Measurements from ENCODE around the gene PATZ1.
"Not testable (repeated sequence)": the region's sequence is repeated elsewhere in the genome, so short reads cannot be mapped to it uniquely, and the experiment has no call there.

The PATZ1 gene, protein sequence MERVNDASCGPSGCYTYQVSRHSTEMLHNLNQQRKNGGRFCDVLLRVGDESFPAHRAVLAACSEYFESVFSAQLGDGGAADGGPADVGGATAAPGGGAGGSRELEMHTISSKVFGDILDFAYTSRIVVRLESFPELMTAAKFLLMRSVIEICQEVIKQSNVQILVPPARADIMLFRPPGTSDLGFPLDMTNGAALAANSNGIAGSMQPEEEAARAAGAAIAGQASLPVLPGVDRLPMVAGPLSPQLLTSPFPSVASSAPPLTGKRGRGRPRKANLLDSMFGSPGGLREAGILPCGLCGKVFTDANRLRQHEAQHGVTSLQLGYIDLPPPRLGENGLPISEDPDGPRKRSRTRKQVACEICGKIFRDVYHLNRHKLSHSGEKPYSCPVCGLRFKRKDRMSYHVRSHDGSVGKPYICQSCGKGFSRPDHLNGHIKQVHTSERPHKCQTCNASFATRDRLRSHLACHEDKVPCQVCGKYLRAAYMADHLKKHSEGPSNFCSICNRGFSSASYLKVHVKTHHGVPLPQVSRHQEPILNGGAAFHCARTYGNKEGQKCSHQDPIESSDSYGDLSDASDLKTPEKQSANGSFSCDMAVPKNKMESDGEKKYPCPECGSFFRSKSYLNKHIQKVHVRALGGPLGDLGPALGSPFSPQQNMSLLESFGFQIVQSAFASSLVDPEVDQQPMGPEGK

DNA sequence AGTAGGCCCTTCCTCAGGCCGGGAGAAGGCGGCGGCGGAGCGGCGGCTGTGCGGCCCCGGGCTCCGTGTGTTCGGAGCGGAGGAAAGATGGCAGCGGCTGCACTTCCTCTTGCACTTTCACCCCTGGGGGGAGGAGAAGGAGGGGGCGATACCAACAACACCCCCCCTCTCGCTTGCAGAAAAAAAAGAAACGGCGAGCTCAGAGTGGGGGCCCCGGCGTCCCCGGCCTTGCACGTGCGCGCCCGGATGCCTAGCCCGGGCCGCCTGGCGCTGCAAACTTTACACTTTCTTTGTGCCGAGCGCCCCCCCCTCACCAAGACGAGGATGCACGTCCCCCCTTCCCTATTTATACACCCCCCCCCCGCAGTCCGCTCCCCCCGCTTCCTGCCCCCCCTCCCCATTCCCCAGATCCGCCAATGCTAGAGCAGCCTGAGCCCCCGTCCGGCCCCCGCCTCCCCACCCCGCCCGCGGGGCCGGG is at the start of gene PATZ1:
Gene PATZ1 (minus strand): TSS at position 92 of the 478 bp plus-strand sequence. CDS start 744 bp downstream, outside the sequence.
- DNase-seq (ENCODE audit: low read depth, low spot score) = no peak

DNA sequence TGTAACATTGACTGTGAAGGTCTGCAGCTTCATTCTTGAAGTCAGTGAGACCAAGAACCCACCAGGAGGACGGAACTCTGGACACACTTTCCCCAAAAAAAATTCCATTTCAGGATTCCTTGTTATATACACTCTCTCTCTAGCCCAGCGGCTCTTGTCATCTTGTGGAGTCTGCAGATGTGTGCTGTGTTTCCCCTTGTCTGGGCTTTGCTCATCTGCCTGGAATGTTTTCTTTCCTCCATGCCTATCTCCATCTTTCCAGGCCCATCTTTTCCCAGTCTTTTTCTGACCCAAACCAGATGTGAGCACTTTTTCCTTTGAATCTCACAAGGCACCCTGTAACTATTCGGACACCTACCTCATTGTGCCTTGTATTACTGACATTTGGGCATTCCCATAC is 48.2 kb upstream of the PATZ1 start:
- DNase-seq (ENCODE audit: low read depth, low spot score) = no peak

DNA sequence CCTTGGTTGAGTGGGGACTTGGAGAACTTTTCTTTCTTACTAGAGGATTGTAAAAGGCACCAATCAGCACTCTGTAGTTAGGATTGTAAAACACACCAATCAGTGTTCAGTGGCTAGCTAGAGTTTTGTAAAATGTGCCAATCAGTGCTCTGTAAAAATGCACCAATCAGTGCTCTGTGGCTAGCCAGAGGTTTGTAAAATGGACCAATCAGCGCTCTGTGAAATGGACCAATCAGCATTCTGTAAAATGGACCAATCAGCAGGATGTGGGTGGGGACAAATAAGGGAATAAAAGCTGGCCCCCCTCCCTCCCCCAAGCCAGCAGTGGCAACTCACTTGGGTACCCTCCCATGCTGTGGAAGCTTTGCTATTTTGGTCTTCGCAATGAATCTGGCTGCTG is 47.7 kb upstream of the PATZ1 start:
- no peak for DNase-seq (ENCODE audit: low read depth, low spot score)

DNA sequence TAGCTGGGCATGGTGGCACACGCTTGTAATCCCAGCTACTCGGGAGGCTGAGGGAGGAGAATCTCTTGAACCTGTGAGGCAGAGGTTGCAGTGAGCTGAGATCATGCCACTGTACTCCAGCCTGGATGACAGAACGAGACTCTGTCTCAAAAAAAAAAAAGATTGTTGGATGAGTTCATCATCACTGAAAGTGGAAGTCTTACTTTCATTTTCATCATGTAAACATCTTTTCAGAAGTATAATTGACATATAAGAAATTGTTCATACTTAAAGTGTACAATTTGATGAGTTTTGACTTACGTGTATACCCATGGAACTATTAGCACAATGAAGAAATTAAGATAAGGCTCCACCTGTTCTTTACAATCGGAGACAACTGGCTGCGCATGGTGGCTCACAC is 32.5 kb upstream of the PATZ1 start:
- DNase-seq (ENCODE audit: low read depth, low spot score) = not testable (repeated sequence)

DNA sequence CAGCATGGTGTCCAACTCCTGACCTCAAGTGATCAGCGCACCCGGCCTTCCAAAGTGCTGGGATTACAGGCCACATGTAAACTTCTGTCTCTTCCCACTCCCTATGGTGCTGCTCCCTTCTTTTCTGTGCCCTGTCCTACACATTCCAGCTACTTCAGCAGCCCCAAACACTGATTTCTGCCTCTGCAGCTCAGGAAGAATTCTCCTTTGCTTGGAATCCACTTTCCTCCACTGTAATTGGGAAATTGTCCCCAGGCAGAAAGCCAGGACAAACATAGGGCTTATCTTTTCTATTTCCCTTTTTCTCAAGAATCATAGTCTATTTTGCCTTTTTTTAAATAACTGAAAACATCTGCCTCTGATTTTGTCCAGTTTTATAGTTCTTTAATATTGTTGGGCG is 32.0 kb upstream of the PATZ1 start:
- no peak for DNase-seq (ENCODE audit: low read depth, low spot score)

DNA sequence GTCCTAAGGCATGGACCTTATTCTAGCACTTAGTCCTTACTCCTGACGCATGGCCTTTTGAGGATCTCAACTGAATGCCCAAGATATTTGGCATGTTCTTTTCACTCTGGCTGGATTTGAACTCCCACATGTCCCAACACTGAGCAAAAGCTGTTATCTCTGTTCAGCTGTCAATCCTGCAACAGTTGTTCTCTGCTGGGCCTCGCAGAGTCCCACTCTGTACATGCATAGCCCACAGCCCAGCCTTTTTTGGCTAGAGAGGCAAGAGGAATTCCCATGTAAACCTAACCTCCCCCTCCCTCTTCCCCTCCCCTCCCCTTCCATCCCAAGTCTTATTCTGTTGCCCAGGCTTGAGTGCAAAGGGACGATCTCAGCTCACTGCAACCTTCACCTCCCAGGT is 31.5 kb upstream of the PATZ1 start:
- DNase-seq (ENCODE audit: low read depth, low spot score) = no peak

DNA sequence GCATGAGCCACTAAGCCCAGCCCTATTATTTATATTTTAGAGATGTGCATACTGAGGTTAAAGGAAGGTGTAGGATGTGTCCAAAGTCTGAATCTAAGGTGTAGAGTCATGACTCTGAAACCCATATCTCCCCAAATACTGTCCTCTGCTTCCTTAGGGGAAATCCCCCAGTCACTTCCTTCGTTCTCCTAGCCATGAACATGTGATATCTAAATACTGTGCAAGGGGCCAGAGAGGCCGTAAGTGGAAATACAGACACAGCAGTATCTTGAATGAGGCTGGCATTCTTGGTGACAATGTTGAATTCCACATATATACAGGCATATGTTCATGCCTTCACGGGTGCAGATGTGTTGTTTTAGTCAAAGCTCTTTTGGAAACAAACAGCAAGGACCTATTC is 21.3 kb upstream of the PATZ1 start:
- DNase-seq (ENCODE audit: low read depth, low spot score) = no peak

DNA sequence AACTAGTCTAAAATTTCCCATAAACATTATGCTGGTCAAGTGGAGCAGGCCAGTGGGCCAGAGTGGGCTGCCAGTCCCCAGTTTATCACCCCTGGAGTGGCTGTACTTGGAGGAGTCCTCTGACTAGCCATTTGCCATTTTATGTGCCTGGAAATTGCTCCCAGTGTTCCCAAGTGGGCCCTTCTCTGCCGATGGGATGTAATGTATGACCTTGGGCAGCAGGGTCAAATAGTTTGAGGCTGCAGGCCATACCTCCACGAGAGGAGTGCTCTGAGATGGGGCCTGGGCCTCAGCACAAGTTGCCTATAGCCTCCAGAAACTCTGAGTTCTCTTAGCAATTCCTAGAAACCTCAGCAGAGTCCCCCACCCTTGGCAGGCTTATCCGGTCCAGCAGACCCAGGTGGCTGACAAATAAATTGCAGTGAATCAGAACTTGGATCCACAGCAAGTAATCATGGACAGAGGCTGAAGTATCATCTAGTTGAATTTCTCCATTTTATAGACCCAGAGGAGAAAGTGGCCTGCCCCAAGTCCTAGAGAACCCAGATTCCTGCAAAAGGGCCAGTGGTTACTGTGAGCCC is 17.8 kb upstream of the PATZ1 start:
- DNase-seq (ENCODE audit: low read depth, low spot score) = no peak

DNA sequence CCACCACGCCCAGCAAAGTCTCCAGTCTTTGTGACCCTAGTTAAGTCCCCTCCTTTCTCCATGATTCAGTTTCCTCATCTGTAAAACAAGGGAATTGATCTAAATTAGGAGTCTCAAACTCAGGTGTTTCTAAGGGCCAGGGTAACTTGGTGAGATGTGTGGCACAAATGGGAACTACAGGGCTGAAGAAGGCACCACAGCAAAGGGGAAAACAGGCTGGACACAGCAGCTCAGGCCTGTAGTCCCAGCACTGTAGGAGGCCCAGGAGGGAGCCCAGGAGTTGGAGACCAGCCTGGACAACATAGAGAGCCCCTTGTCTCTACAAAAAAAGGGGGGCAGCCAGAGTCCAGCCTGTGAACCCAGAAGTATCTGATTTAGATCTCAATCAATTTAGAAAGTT is 15.6 kb upstream of the PATZ1 start:
- DNase-seq (ENCODE audit: low read depth, low spot score) = no peak

DNA sequence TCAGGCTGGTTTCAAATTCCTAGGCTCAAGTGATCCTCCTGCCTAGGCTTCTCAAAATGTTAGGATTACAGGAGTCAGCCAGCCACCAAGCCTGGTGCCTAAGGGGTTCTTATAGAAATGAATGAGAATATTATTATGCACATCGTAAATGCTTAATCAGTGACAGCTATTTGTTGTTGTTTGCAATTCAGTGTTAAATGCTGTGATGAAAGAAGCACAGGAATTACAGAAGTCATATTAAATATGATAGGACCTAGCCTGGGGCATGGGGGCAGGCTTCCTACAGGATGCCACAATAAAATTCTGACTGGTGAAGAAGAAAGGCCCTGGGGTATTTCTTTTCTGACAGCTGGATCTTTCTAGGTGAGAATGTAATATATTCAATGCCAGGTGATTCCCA is 13.9 kb upstream of the PATZ1 start:
- no peak for DNase-seq (ENCODE audit: low read depth, low spot score)

DNA sequence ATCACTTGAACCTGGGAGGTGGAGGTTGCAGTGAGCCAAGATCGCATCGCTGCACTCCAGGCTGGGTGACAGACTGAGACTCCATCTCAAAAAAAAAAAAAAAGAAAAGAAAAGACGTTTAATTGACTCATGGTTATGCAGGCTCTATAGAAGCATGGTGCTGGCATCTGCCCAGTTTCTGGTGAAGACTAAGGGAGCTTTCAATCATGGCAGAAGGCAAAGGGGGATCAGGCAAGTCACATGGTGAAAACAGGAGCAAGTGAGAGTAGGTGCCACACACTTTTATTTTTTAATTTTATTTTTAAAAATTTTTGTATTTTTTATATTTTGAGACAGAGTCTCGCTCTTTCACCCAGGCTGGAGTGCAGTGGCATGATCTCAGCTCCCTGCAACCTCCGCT is 8.4 kb upstream of the PATZ1 start:
- DNase-seq (ENCODE audit: low read depth, low spot score) = no peak

DNA sequence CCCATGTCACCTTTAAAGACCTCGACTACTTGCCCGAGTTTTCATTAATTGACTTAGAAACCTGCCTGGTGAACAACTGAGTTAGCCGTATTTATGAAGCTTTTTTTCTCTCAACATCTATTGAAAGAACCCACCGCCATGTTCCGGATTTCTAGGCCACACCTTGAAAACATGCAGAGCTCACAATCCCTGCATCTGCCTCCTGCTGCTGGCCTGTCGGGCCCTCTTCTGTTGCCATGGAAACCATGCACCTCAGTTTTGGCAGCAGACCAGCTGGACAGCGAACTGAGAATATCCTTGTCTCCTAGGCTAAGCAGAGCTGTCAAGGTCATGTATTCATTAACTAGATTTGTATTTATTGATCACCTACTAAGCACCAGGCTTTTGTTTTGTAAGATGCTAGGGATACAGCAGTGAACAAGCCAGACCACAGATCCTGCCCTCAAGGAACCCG is 4.3 kb upstream of the PATZ1 start:
- no peak for DNase-seq (ENCODE audit: low read depth, low spot score)

DNA sequence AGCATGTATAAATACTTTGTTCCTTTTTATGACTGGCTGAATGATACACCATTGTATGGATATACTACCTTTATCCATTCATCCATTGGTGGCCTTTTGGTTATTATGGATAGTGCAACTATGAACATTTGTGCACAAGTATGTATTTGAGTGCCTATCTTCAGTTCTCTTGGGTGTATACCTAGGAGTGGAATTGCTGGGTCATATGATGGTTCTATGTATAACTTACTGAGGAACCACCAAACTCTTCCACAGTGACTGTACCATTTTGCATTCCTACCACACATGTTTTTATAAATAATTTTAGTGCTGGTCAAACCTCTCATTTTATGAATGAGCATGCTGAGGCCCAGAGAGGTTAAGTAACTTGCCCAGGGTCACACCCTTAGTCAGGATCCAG is 3.8 kb upstream of the PATZ1 start:
- no peak for DNase-seq (ENCODE audit: low read depth, low spot score)

DNA sequence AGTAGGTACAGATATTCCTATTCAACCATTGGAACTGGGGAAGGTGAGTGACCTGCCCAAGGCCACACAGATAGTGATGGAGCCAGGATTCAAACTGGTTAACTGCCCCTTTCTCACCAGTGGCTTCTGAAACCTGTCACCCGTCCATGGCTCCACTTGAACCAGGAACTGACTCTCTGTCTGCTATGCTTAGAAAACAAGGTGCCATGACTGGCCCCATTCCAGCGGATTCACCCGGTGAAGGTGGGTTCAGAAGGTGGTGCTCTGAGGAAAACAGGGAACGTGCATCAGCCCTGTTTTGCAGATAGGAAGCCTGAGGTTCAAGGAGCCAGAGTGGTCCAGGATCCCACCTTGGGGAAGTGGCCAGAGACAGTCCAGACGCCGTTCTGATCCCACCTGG is 2.6 kb upstream of the PATZ1 start:
- no peak for DNase-seq (ENCODE audit: low read depth, low spot score)

DNA sequence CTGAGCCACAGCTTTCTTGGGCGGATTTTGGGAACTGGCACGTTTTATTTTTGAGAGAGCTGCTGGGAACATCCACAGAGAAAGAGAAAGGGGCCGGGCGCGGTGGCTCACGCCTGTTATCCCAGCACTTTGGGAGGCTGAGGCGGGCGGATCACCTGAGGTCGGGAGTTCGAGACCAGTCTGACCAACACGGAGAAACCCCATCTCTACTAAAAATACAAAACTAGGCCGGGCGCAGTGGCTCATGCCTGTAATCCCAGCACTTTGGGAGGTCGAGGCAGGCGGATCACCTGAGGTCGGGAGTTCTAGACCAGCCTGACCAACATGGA is 1.8 kb upstream of the PATZ1 start:
- DNase-seq (ENCODE audit: low read depth, low spot score) = not testable (repeated sequence)

DNA sequence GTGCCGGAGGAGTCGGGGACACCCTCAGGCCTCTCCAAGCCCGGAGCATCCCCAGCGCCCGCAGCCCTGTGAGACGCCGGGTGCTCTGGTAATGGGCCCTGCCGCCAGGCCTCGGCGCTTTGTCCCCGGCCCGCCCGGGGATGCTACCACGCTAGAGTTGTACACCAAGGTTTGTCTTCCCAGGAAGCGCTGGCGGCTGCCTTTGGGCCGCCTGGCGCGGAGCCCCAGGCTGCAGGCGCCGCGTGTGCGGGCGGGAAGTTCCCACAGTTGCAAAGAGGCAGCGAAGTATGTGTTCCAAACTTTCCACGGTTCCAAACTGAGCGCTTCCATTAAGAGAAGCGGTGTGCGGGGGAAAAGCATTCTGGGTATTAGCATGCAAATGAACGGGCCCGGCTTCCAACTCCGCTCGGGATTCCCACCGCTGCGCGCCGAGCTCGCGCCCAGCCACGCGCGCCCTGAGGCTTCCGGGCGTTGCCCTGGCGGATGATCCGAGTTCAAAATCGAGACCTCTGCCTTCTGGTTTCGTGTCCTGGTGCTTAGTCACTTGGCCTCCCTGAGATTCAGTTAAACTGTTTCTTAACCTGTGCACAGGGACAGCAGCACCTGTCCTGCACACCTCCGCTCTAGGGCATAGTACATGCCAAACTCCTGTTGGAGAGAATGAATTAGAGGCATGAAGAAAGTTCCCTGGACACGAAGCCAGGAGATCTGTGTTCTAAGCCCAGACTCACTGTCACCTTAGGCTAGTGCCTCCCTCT is 1.3 kb upstream of the PATZ1 start:
- DNase-seq (ENCODE audit: low read depth, low spot score) = no peak

DNA sequence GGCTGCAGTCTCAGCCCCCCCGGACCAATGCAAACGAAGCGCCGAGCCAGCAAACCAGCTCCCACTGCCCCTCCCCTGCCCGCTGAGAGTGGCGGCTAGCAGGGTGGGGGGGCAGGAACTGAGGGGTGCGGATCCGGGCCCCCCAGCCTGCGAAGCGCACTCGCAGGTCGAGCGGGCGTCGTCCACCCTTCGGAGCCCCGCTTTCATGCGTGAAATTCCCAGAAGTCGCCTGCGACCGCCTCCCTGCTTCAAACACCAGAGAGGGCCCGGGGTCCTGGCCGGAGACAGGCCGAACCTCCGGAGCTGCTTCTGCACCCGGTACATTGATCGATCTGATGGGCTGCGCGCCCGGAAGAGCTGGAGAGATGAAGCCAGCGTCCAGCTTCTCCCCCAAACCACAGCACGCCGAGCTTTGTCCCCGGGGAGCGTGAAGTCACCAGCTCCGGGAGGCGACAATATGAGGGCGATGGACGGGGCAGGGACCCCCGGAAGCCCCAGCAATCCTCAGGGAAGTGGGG is 646 bp upstream of the PATZ1 start:
- DNase-seq (ENCODE audit: low read depth, low spot score) = no peak

DNA sequence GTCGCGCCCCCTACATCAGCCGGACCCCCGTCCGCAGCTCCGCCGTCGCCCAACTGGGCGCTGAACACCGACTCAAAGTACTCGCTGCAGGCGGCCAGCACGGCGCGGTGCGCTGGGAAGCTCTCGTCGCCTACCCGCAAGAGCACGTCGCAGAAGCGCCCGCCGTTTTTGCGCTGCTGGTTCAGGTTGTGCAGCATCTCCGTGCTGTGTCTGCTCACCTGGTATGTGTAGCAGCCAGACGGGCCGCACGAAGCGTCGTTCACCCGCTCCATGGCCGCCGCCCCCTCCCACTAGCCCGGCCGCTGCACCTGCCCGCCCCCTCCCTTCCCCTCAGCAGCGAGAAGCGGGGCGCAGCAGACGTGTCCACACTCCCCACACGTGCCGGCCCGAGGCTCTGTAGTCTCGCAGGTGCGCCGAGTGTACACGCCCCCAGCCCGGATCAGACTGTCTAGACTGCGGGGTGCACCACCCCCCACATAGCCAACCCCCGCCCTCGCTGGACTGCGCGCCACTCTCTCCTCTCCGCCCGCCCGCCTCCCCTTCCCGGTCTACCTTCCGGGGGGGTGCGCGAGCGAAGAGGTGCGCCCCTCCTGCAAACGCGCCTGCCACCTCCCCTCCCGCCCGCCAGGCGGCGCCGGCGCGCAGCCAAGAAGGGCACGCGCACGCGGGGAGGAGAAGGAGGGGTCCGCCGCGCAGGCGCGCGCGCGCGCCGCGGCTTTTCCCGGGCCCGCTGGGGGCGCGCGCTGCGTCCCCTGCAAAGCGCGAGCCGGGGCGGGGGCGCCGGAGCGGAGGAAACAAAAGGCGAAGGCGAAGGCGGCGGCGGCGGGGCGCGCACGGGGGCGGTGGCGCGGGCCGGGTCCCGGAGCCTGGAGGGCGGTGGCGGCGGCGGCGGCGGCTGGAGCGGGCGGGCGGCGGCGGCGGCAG is 553 bp downstream of the PATZ1 start:
- DNase-seq (ENCODE audit: low read depth, low spot score) = no peak

DNA sequence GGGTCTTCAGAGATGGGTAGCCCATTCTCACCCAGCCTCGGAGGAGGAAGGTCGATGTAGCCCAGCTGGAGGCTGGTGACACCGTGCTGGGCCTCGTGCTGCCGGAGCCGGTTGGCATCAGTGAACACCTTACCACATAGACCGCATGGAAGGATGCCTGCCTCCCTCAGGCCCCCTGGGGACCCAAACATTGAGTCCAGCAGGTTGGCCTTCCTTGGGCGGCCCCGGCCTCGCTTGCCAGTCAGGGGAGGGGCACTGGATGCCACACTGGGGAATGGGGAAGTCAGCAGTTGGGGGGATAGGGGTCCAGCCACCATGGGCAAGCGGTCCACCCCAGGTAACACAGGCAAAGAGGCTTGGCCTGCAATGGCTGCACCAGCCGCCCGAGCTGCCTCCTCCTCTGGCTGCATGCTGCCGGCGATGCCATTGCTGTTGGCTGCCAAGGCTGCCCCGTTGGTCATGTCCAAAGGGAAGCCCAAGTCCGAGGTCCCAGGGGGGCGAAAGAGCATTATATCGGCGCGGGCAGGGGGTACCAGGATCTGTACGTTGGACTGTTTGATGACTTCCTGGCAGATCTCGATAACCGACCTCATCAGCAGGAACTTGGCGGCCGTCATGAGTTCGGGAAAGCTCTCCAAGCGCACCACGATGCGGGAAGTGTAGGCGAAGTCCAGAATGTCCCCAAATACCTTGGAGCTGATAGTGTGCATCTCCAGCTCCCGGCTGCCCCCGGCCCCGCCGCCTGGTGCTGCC is 1.4 kb downstream of the PATZ1 start:
- no peak for DNase-seq (ENCODE audit: low read depth, low spot score)

DNA sequence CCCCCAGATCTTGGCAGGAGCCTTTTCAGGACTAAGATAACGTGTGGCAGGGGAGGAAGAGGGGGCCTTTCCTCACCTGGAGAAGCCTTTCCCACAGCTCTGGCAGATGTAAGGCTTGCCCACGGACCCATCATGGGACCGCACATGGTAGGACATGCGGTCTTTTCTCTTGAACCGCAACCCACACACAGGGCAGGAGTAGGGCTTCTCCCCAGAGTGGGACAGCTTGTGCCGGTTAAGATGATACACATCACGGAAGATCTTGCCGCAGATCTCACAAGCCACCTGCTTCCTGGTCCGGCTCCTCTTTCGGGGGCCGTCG is 1.9 kb downstream of the PATZ1 start:
- DNase-seq (ENCODE audit: low read depth, low spot score) = no peak
